ENCODE data around the gene DCT. TPM values are rescaled to one million over a fixed set of nuclear protein-coding genes. Genes with fewer than 3 reads are reported as not detected.
"Not testable (repeated sequence)": the region's sequence is repeated elsewhere in the genome, so short reads cannot be mapped to it uniquely, and the experiment has no call there.

DCT gene
- total RNA-seq, 1 experiment from 2014 or later = 0.12 TPM

DNA sequence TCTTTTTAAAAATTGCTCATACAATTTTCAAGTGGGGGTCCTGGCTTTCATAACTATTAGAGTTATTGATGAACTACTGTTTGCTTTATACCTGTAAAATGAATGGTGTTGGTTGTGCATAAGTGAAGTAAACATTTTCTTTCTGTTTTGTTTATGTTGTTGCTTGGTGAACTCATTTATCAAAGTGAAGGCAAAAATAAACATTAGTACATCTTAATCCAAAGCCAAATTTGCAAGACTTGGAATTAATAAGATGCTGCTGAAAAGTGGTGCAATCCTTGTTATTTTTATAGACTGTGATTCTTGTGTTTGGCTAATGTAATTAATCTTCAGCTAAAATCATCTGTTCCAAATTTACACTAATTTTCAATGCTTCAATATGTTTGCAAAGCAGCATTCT, 24.4 kb upstream of the DCT start:
- DNase-seq (ENCODE audit: low read depth, low spot score) = no peak
- intact Hi-C loops (cut with micrococcal nuclease) = no loop called here
- Histone ChIP-seq H3K9me3 (ENCODE audit: control insufficient read depth in 1 of 2, insufficient read depth in 1 of 2, low read depth in 1 of 2, low read length in 2 of 2) (no peaks in the 10 kb centered on the region), H3K9me2 (ENCODE audit: insufficient read depth) (no peaks in the 10 kb centered on the region), H4K20me1 (ENCODE audit: insufficient read depth) (no peaks in the 10 kb centered on the region), H2AFZ (ENCODE audit: low read depth, low read length, poor library complexity, severe bottlenecking) (no peak overlapping the region), H3K4me3 (replicated peaks in 1 of 2; ENCODE audit: low read depth in 1 of 2, low read length in 2 of 2) (no peak overlapping the region), H3K36me3 (ENCODE audit: control insufficient read depth in 1 of 2, insufficient read depth in 2 of 2, low read length in 2 of 2) (no peaks in the 10 kb centered on the region), H3K27me3 (ENCODE audit: insufficient read depth, low read length) (peaks cover 28% of the 10 kb centered on the region), H3K27ac (ENCODE audit: low read depth, low read length) (no peak overlapping the region), H3K4me1 (ENCODE audit: control insufficient read depth in 1 of 2, insufficient read depth in 2 of 2, low read length in 2 of 2) (no peaks in the 10 kb centered on the region), H3K4me2 (ENCODE audit: low read length) (no peak overlapping the region), H3K79me2 (ENCODE audit: insufficient read depth, low read length) (no peaks in the 10 kb centered on the region), H3K9ac (ENCODE audit: low read length) (no peak overlapping the region)
- ChIA-PET RAD21 (ENCODE audit: low non-redundant PET in 1 of 2, low total read pairs in 2 of 2, uncharacterized antibody in 2 of 2, unreplicated experiment in 2 of 2) (no interaction called here), CTCF (no interaction called here), POLR2A (no interaction called here)
- TF ChIP-seq TCF7L2 (IDR thresholded peaks at IDR 0.05; ENCODE audit: borderline replicate concordance, extremely low read depth, insufficient read depth, insufficient read length) = no peak
- no peak for TF ChIP-seq JUND (IDR thresholded peaks at IDR 0.05)
- no peak for TF ChIP-seq CEBPB (IDR thresholded peaks at IDR 0.05; ENCODE audit: low read depth)
- TF ChIP-seq ATF3 (IDR thresholded peaks at IDR 0.05) = no peak
- TF ChIP-seq, protein P1, sequence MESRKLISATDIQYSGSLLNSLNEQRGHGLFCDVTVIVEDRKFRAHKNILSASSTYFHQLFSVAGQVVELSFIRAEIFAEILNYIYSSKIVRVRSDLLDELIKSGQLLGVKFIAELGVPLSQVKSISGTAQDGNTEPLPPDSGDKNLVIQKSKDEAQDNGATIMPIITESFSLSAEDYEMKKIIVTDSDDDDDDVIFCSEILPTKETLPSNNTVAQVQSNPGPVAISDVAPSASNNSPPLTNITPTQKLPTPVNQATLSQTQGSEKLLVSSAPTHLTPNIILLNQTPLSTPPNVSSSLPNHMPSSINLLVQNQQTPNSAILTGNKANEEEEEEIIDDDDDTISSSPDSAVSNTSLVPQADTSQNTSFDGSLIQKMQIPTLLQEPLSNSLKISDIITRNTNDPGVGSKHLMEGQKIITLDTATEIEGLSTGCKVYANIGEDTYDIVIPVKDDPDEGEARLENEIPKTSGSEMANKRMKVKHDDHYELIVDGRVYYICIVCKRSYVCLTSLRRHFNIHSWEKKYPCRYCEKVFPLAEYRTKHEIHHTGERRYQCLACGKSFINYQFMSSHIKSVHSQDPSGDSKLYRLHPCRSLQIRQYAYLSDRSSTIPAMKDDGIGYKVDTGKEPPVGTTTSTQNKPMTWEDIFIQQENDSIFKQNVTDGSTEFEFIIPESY (IDR thresholded peaks at IDR 0.05; ENCODE audit: extremely low read depth, insufficient replicate concordance, low read length) = no peak
- TF ChIP-seq SRF (IDR thresholded peaks at IDR 0.05; ENCODE audit: low read depth) = no peak
- TF ChIP-seq POLR2A (IDR thresholded peaks at IDR 0.05; ENCODE audit: borderline replicate concordance, extremely low read depth, insufficient read depth, insufficient read length) = no peak
- no peak for TF ChIP-seq ZFX (IDR thresholded peaks at IDR 0.05)
- TF ChIP-seq EZH2phosphoT487 (IDR thresholded peaks at IDR 0.05; ENCODE audit: borderline replicate concordance) = no peak
- TF ChIP-seq ELF1 (IDR thresholded peaks at IDR 0.05; ENCODE audit: borderline replicate concordance, low read depth) = no peak
- no peak for TF ChIP-seq SP1 (IDR thresholded peaks at IDR 0.05; ENCODE audit: low read depth)
- BruUV-seq (replicated peaks) = no TSS peak
- ATAC-seq = no peak

DNA sequence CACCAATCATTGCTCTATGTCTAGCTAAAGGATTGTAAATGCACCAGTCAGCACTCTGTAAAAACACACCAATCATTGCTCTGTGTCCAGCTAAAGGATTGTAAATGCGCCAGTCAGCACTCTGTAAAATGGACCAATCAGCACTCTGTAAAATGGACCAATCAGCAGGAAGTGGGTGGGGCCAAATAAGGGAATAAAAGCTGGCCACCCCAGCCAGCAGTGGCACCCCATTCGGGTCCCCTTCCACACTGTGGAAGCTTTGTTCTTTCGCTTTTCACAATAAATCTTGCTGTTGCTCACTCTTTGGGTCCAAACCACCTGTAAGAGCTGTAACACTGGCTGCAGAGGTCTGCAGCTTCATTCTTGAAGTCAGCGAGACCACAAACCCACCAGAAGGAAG, 19.3 kb upstream of the DCT start:
- ATAC-seq; POLR2A ChIA-PET; H3K27me3 ChIP-seq (ENCODE audit: insufficient read depth, low read length); H2AFZ ChIP-seq (ENCODE audit: low read depth, low read length, poor library complexity, severe bottlenecking); H3K9me3 ChIP-seq (ENCODE audit: control insufficient read depth in 1 of 2, insufficient read depth in 1 of 2, low read depth in 1 of 2, low read length in 2 of 2); DNase-seq (ENCODE audit: low read depth, low spot score); intact Hi-C loops (cut with micrococcal nuclease); H3K36me3 ChIP-seq (ENCODE audit: control insufficient read depth in 1 of 2, insufficient read depth in 2 of 2, low read length in 2 of 2); H3K4me1 ChIP-seq (ENCODE audit: control insufficient read depth in 1 of 2, insufficient read depth in 2 of 2, low read length in 2 of 2); H3K79me2 ChIP-seq (ENCODE audit: insufficient read depth, low read length); RAD21 ChIA-PET (ENCODE audit: low non-redundant PET in 1 of 2, low total read pairs in 2 of 2, uncharacterized antibody in 2 of 2, unreplicated experiment in 2 of 2); H3K9me2 ChIP-seq (ENCODE audit: insufficient read depth); H4K20me1 ChIP-seq (ENCODE audit: insufficient read depth); CTCF ChIA-PET; H3K9ac ChIP-seq (ENCODE audit: low read length); H3K4me2 ChIP-seq (ENCODE audit: low read length); BruUV-seq (replicated peaks); H3K27ac ChIP-seq (ENCODE audit: low read depth, low read length); H3K4me3 ChIP-seq (replicated peaks in 1 of 2; ENCODE audit: low read depth in 1 of 2, low read length in 2 of 2): not testable (repeated sequence)

Data from HCT116 (cell line).